Thoracic aorta (tissue), 2 donors: ENCODE results near the gene CCR6. TPM values are rescaled to one million over a fixed set of nuclear protein-coding genes. Genes with fewer than 3 reads are reported as not detected.
"Not testable (repeated sequence)": the region's sequence is repeated elsewhere in the genome, so short reads cannot be mapped to it uniquely, and the experiment has no call there.

ENCODE experiments used
- ATAC-seq: fragments of 150-250 bp; one replicate; pipeline ENCODE4 v1.8.0; 2017; ENCODE audit warnings: low read depth; ENCODE audit not compliant: insufficient number of reproducible peaks, low FRiP score
- DNase-seq: peaks from one replicate; pipeline ENCODE4 v3.0.0-alpha.2; 2020; ENCODE audit warnings: low spot score
- H3K27ac ChIP-seq, 2 donors: fragments of 200-600 bp; sonication (generic); 1 replicate in 1 of 2; 2 replicates in 1 of 2; pipeline ENCODE4 v1.5.1; 2016; ENCODE audit warnings: mild to moderate bottlenecking in 2 of 2, moderate library complexity in 2 of 2
- H3K27me3 ChIP-seq: fragments of 200-600 bp; sonication (generic); replicated peaks from 2 replicates; pipeline ENCODE4 v1.6.0; 2016; ENCODE audit warnings: mild to moderate bottlenecking; ENCODE audit not compliant: insufficient read depth
- H3K36me3 ChIP-seq: fragments of 200-600 bp; sonication (generic); one replicate; pipeline ENCODE4 v1.5.1; 2016
- H3K4me1 ChIP-seq, 2 donors: fragments of 200-600 bp; sonication (generic); 1 replicate in 1 of 2; 2 replicates in 1 of 2; pipeline versions ENCODE4 v1.5.1 to v1.6.0; 2016; ENCODE audit warnings: low read depth in 2 of 2, mild to moderate bottlenecking in 1 of 2; ENCODE audit not compliant: control insufficient read depth in 1 of 2
- H3K4me3 ChIP-seq: fragments of 200-600 bp; sonication (generic); 2 replicates; pipeline ENCODE4 v1.5.1; 2016; ENCODE audit warnings: mild to moderate bottlenecking
- H3K9me3 ChIP-seq: fragments of 200-600 bp; sonication (generic); 2 replicates; pipeline ENCODE4 v1.5.1; 2016
- CTCF ChIP-seq: fragments of 200-600 bp; sonication (generic); IDR thresholded peaks from one replicate; pipeline ENCODE4 v1.5.1; 2019; ENCODE audit warnings: antibody characterized with exemption
- total RNA-seq, 2 donors: library from RNA; depleted of rRNA; stranded (reverse); fragments of >200 nt; gene quantifications; one replicate each; pipeline versions ENCODE4 v1.1.0 to v1.2.3, GENCODE V29; 2016

Gene CCR6
- total RNA-seq, 2 donors from 2014 or later, result not detected

- Histone ChIP-seq H3K27ac (no peak overlapping the region), H3K4me3 (no peak overlapping the region), H3K36me3 (no peaks in the 10 kb centered on the region), H3K4me1 (no peaks in the 10 kb centered on the region), H3K9me3 (peaks cover 4% of the 10 kb centered on the region), H3K27me3 (no peaks in the 10 kb centered on the region)
- no peak for ATAC-seq
- DNase-seq, result no peak
- no peak for TF ChIP-seq CTCF
Measured at GRCh38 chr6:167087857-167088354, 35.0 kb upstream of the CCR6 start.

GRCh38 chr6:167088741-167089140, 34.2 kb upstream of the CCR6 start:
- H3K9me3 ChIP-seq, H3K4me1 ChIP-seq, H3K36me3 ChIP-seq, H3K27ac ChIP-seq, H3K27me3 ChIP-seq, H3K4me3 ChIP-seq, DNase-seq, ATAC-seq: not testable (repeated sequence)

- Histone ChIP-seq H3K4me1 (no peaks in the 10 kb centered on the region), H3K9me3 (peaks cover 4% of the 10 kb centered on the region), H3K4me3 (no peak overlapping the region), H3K27ac (no peak overlapping the region), H3K27me3 (no peaks in the 10 kb centered on the region), H3K36me3 (no peaks in the 10 kb centered on the region)
- TF ChIP-seq CTCF, result no peak
- DNase-seq (no peak), ATAC-seq (no peak)
Measured at GRCh38 chr6:167089243-167090142, 33.4 kb upstream of the CCR6 start.

- Histone ChIP-seq H3K4me3 (no peak overlapping the region), H3K4me1 (no peaks in the 10 kb centered on the region), H3K27ac (no peak overlapping the region), H3K36me3 (no peaks in the 10 kb centered on the region), H3K27me3 (no peaks in the 10 kb centered on the region), H3K9me3 (peaks cover 4% of the 10 kb centered on the region)
- no peak for TF ChIP-seq CTCF
- no peak for DNase-seq
- ATAC-seq, result no peak
Measured at GRCh38 chr6:167090171-167090570, 32.7 kb upstream of the CCR6 start.

GRCh38 chr6:167091026-167091804, 31.7 kb upstream of the CCR6 start:
- Histone ChIP-seq H3K36me3 (no peaks in the 10 kb centered on the region), H3K4me1 (no peaks in the 10 kb centered on the region), H3K27me3 (no peaks in the 10 kb centered on the region), H3K27ac (no peak overlapping the region), H3K9me3 (peaks cover 4% of the 10 kb centered on the region), H3K4me3 (no peak overlapping the region)
- no peak for TF ChIP-seq CTCF
- no peak for DNase-seq
- ATAC-seq, result no peak
